Effector memory CD4-positive, alpha-beta T cell (primary cell): ENCODE measurements around the gene LGALS13.

Experiments
- DNase-seq, 3 donors: peaks; one replicate each; pipeline ENCODE4 v3.0.0-alpha.2; 2020
- H3K27ac ChIP-seq: 2 replicates; pipeline ENCODE4 v1.7.0; 2013; ENCODE audit warnings: mild to moderate bottlenecking, low read length, moderate library complexity; ENCODE audit not compliant: insufficient read depth, poor library complexity, severe bottlenecking
- H3K27me3 ChIP-seq: replicated peaks from 2 replicates; pipeline ENCODE4 v1.7.0; 2013; ENCODE audit warnings: mild to moderate bottlenecking, low read length; ENCODE audit not compliant: insufficient read depth, control insufficient read depth, poor library complexity, severe bottlenecking
- H3K36me3 ChIP-seq: 2 replicates; pipeline ENCODE4 v1.7.0; 2013; ENCODE audit warnings: mild to moderate bottlenecking, low read length, moderate library complexity; ENCODE audit not compliant: control insufficient read depth, insufficient read depth
- H3K4me1 ChIP-seq: 2 replicates; pipeline ENCODE4 v1.7.0; 2013; ENCODE audit warnings: low read length, mild to moderate bottlenecking; ENCODE audit not compliant: control insufficient read depth, insufficient read depth, poor library complexity, severe bottlenecking
- H3K4me3 ChIP-seq: 2 replicates; pipeline ENCODE4 v1.7.0; 2013; ENCODE audit warnings: low read length, low read depth, mild to moderate bottlenecking; ENCODE audit not compliant: insufficient read depth, poor library complexity, severe bottlenecking
- H3K9me3 ChIP-seq: 2 replicates; pipeline ENCODE4 v1.7.0; 2013; ENCODE audit warnings: mild to moderate bottlenecking, low read length, moderate library complexity; ENCODE audit not compliant: control insufficient read depth
- total RNA-seq, 3 donors: gene quantifications; one replicate each; lab custom pipeline; 2026; lab: John Stamatoyannopoulos, UW

The LGALS13 gene, protein sequence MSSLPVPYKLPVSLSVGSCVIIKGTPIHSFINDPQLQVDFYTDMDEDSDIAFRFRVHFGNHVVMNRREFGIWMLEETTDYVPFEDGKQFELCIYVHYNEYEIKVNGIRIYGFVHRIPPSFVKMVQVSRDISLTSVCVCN
- 0 reads per million in 3 donors for total RNA-seq

DNA sequence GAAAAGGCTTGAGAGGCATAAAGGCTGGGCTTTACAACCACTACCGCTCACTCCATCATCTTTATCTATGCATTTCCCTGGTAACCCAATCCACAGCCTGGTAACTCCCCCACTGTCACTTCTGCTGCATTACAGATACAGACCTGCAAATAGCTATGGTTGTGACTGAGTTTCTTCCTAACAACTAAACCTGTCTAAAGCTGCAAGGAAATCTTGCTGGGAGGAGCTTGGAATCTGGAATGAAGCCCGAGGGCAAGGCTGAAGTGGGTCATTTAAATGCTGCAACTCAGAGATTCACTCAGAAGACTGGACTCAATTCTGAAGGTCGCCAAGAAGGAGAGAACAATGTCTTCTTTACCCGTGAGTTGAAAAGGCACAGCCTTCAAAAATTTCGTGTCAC lies at the start of gene LGALS13:
Gene LGALS13, plus strand, starts transcription at position 301 of the 400 bp plus-strand sequence. Its CDS starts 45 bp downstream, at position 346.
- Histone ChIP-seq H3K27me3 (no peaks in the 10 kb centered on the region), H3K27ac (no peak within 1 kb of the TSS), H3K9me3 (no peaks in the 10 kb centered on the region), H3K36me3 (no peaks in the 10 kb centered on the region), H3K4me3 (no peak within 1 kb of the TSS), H3K4me1 (no peaks in the 10 kb centered on the region)
- DNase-seq: no peak

DNA sequence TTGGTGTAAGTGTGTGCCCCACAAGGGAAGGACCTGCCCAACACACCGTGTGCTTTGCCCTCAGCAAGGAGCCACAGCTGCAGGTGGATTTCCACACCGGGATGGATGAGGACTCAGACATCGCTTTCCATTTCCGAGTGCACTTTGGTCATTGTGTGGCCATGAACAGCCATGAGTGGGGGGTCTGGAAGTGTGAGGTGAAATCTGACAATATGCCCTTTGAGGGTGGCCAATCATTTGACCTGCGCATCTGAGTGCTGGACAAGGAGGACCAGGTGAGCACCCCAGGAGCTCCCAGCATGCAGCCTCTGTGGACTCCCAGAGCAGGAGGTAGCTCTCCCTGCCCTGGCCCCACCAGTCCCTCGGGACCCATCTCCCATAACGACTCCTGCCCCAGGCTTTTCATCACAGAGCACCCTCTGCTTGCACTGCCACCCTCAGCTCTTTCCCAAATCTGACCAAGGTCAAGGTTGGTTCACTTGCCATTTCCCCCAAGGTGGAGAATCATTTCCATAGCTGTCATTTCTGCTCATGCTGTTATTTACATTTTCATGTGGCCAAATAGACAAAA lies 49.2 kb upstream of the LGALS13 start:
- H3K4me1 ChIP-seq: peaks cover 5% of the 10 kb centered on the region
- H3K36me3 ChIP-seq: no peaks in the 10 kb centered on the region
- DNase-seq: no peak
- no peak overlapping the region for H3K4me3 ChIP-seq
- no peaks in the 10 kb centered on the region for H3K9me3 ChIP-seq
- no peak overlapping the region for H3K27ac ChIP-seq
- H3K27me3 ChIP-seq: no peaks in the 10 kb centered on the region

DNA sequence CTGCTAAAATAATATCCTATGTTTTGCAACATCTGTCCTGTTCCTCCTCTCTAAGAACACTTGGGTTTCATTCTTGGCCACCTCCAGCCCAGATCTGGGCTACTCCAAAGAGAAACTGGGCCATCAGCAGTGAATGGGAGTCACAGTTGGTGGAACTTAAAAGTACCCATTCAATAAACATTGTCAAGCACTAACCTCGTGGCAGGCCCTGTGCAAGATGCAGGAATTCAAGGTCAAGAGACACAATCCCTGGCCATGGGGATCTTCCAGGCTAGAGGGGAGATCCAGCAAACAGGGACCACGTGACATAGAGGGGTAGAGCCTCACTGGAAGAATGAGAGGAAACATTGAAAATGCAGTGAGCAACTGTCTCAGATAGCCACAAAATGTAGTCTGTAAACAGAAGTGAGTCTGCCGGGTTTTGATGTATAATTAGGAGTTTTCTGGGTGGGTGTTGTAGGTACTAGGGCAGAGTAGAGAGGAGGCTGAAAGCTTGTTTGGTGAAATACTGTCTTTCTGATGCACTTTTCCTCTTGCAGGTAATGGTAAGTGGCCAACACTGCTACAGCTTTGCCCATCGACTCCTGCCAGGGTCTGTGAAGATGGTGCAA lies 47.5 kb upstream of the LGALS13 start:
- Histone ChIP-seq H3K4me1 (peaks cover 12% of the 10 kb centered on the region), H3K27me3 (no peaks in the 10 kb centered on the region), H3K4me3 (no peak overlapping the region), H3K27ac (no peak overlapping the region), H3K36me3 (no peaks in the 10 kb centered on the region), H3K9me3 (no peaks in the 10 kb centered on the region)
- DNase-seq: no peak

DNA sequence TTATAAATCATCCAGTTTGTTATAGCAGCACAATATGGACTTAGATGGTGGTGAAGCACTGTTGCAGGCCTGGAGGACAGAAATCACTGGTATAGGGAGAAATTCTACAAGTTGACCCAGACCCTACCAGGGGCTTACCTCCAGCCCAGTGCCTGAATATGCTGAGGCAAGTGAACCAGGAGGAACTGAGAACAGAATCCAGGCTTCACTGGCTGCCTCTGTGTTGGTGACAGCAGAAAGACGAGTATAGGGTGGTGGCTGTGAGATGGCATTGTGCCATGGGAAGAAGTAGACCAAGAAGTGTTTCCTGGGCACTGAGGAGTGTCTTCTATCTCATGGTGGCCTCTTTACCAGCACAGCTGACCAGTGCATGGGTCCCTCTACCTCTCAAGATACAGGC lies 46.4 kb upstream of the LGALS13 start:
- Histone ChIP-seq H3K36me3 (no peaks in the 10 kb centered on the region), H3K4me1 (peaks cover 12% of the 10 kb centered on the region), H3K27me3 (no peaks in the 10 kb centered on the region), H3K4me3 (no peak overlapping the region), H3K9me3 (no peaks in the 10 kb centered on the region), H3K27ac (no peak overlapping the region)
- DNase-seq: no peak

DNA sequence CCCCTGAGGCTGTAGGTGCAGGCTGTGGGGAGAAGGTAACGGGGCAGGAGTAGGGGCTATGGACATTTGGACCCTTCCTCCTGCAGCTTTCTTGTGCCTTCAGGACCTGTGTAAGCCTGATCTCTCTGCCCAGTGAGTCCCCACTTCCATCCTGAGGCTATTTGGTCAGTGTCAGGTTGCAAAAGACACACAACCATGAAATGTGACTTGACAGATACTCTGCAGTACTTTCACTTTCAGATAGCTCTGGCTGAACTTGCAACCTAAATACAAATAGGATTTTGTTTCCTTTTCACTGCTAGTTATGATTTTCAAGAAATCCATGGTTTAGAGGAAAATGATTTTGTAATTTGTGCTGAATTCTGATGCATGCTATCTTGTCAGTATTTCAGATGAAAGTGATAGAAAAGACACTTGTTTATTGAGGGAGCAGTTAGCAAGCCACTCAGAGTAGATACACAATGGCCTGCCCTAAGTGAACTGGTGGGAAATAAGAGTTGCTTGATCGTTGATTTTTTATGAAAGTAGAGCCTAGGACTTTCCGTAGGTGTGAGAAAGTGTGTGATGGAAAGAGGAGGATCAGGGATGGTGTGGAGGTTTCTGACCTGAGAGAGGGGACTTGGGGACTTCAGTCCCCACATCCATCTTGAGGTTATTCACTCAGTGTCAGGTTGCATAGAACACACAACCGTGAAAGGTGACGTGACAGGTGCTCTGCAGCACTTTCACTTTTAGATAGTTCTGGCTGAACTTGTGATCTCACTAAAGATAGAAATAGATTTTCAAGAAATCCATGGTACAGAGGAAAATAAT lies 44.3 kb upstream of the LGALS13 start:
- Histone ChIP-seq H3K9me3 (no peaks in the 10 kb centered on the region), H3K36me3 (no peaks in the 10 kb centered on the region), H3K27ac (peak overlapping the region; percentile 49), H3K4me1 (peaks cover 12% of the 10 kb centered on the region), H3K4me3 (peak overlapping the region; percentile 27), H3K27me3 (no peaks in the 10 kb centered on the region)
- no peak for DNase-seq

DNA sequence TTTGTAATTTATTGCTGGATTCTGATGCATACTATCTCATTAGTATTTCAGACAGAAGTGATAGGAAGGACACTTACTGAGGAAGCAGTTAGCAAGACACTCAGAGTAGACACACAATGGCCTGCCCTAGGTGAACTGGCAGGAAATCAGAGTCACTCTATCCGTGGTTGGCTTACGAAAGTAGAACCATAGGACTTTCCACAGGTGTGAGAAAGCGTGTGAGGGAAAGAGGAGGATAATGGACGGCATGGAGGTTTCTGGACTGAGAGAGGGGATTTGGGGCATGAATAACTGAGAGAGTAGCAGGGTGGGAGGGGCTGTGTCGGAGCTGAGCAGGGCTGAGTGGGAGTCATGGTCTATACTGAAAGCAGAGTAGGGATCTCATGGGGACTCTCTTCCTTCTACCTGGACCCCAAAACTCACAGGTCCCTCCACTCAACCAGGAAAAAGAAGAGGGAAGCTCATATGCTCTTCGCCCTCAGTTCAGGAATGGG lies 43.7 kb upstream of the LGALS13 start:
- no peaks in the 10 kb centered on the region for H3K9me3 ChIP-seq
- H3K4me1 ChIP-seq: peaks cover 12% of the 10 kb centered on the region
- no peaks in the 10 kb centered on the region for H3K36me3 ChIP-seq
- H3K27ac ChIP-seq: peak overlapping the region; percentile 49
- H3K27me3 ChIP-seq: no peaks in the 10 kb centered on the region
- peak overlapping the region; percentile 27 for H3K4me3 ChIP-seq
- no peak for DNase-seq

DNA sequence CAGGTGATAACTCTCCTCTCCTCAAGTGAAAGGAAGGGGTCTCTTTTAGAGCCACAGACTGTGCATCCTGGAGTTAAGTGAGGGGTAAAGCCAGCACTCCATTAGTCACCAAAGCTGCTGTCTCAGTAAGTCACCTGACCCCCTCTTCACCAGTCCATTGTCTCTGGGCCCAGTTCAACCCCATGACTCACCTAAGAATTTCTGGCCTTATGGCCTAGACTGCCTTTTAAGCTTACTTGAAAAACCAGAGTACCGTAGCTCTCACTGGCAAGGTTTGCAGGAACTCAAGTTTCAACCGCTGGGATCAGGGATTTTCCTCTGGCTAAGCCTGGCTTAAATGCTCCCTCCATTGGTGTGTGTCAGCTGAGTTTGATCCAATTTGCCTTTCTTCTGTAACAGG lies 38.9 kb upstream of the LGALS13 start:
- H3K4me1 ChIP-seq: peaks cover 7% of the 10 kb centered on the region
- no peak overlapping the region for H3K4me3 ChIP-seq
- H3K27me3 ChIP-seq: no peaks in the 10 kb centered on the region
- H3K27ac ChIP-seq: no peak overlapping the region
- DNase-seq: no peak
- no peaks in the 10 kb centered on the region for H3K9me3 ChIP-seq
- no peaks in the 10 kb centered on the region for H3K36me3 ChIP-seq

DNA sequence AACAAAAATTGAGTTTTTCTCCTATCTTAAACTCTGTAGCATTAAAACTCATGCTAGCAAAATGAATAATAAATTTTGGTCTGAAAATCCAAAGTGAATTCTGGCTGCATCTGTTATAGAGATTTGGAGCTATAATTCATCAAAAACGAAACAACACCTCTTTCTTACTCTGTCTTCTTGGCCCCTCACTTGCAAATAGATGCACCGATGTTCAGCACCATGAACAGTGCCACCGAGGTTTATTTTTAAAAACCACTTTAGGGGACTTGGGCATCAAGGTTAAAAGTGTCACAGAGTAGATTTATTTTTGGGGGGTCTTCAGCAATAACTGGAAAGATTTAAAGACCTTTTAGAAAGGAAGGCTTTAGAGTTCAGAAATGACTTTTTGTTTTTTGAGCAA lies 36.3 kb upstream of the LGALS13 start:
- no peak for DNase-seq
- H3K9me3 ChIP-seq: no peaks in the 10 kb centered on the region

DNA sequence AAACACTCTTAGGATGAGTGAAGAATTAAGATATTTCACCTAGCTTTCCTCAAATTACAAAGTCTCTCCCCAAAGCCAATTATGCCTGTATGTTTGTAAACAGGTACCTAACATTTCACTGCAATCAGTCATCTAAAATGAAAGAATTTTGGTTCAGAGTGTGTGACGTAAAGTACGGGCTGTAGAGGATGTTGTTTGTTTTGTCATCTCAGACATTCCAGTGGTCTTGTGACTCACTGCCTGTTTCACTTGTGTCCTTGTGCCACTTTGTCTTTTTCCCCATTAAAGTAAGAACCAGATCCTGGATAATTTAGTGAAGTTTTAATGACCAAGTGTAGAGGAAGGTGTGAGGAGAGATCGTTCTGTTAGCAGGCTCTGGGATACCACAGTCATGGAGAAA lies 33.7 kb upstream of the LGALS13 start:
- Histone ChIP-seq H3K27ac (no peak overlapping the region), H3K4me1 (no peaks in the 10 kb centered on the region), H3K27me3 (no peaks in the 10 kb centered on the region), H3K9me3 (no peaks in the 10 kb centered on the region), H3K4me3 (no peak overlapping the region), H3K36me3 (no peaks in the 10 kb centered on the region)
- no peak for DNase-seq

More for the DNA sequence above, 36.3 kb upstream of the LGALS13 start:
- H3K27ac ChIP-seq: no peak overlapping the region
- no peaks in the 10 kb centered on the region for H3K4me1 ChIP-seq
- no peaks in the 10 kb centered on the region for H3K27me3 ChIP-seq
- H3K4me3 ChIP-seq: no peak overlapping the region
- H3K36me3 ChIP-seq: no peaks in the 10 kb centered on the region

DNA sequence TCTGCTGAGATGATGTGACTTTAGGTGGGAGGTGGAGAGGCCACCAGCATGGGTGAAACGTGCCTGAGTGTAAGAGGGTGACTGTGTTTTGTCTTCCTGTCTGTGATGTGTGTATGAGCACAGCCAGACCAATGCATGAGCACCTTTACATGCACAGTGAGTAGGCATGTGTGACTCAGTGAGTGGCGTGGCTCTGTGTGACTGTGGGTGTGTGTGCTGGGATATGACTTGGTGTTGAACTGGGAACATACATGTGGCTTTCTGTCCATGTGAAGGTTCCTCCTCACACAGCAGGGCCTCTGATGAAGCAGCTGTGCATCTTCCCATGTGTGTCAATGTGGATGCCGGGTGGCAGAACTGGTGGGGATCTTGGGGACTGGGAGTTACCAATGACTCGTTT lies 19.9 kb upstream of the LGALS13 start:
- Histone ChIP-seq H3K27me3 (no peaks in the 10 kb centered on the region), H3K4me1 (no peaks in the 10 kb centered on the region), H3K27ac (no peak overlapping the region), H3K9me3 (no peaks in the 10 kb centered on the region), H3K36me3 (no peaks in the 10 kb centered on the region), H3K4me3 (no peak overlapping the region)
- no peak for DNase-seq
